Subcutaneous adipose tissue (tissue), 4 donors: Measurements from ENCODE around the gene SNRNP27. TPM values are rescaled to one million over a fixed set of nuclear protein-coding genes. Genes with fewer than 3 reads are reported as not detected.

ENCODE experiments used
- CTCF ChIP-seq: fragments of 450-650 bp; IDR thresholded peaks from one replicate; pipeline ENCODE4 v1.5.1; 2016; ENCODE audit warnings: low read depth, mild to moderate bottlenecking, control low read depth, antibody characterized with exemption, moderate library complexity
- total RNA-seq, 4 donors: library from RNA; depleted of rRNA; stranded (reverse); fragments of >200 nt; gene quantifications; one replicate each; pipeline ENCODE4 v1.1.0, GENCODE V29; 2016

SNRNP27 gene
- total RNA-seq, 4 donors from 2014 or later = 66.7 to 125 (median 86.0) TPM

GRCh38 chr2:69923116-69923515, 29.4 kb downstream of the SNRNP27 start:
- TF ChIP-seq CTCF = no peak

- no peak for TF ChIP-seq CTCF
Measured at GRCh38 chr2:69926849-69927515, 33.2 kb downstream of the SNRNP27 start.

- no peak for TF ChIP-seq CTCF
Measured at GRCh38 chr2:69931832-69932595, 38.3 kb downstream of the SNRNP27 start.

- TF ChIP-seq CTCF = no peak
Measured at GRCh38 chr2:69932596-69932922, 38.8 kb downstream of the SNRNP27 start.

- TF ChIP-seq CTCF = no peak
Measured at GRCh38 chr2:69933254-69933828, 39.6 kb downstream of the SNRNP27 start.

GRCh38 chr2:69933839-69934613, 40.3 kb downstream of the SNRNP27 start:
- TF ChIP-seq CTCF = no peak

- no peak for TF ChIP-seq CTCF
Measured at GRCh38 chr2:69934614-69934908, 40.8 kb downstream of the SNRNP27 start.
